ENCODE results near the gene BPIFB6. TPM values are rescaled to one million over a fixed set of nuclear protein-coding genes. Genes with fewer than 3 reads are reported as not detected.

BPIFB6 gene
- total RNA-seq, 1 donor from 2014 or later = not detected

- intact Hi-C loops (cut with micrococcal nuclease) = no loop called here
- Mint-ChIP-seq H3K9me3 (peaks cover 6% of the 10 kb centered on the region), H3K4me1 (ENCODE audit: low read depth) (peaks cover 2% of the 10 kb centered on the region), H3K4me3 (ENCODE audit: low read depth) (no peak overlapping the region), H3K36me3 (ENCODE audit: low read depth) (peaks cover 3% of the 10 kb centered on the region), H3K27ac (no peak overlapping the region), H3K27me3 (ENCODE audit: low read depth) (no peaks in the 10 kb centered on the region)
- DNase-seq (ENCODE audit: low spot score) = no peak
Measured at GRCh38 chr20:33006776-33007375, 24.6 kb upstream of the BPIFB6 start.

DNA sequence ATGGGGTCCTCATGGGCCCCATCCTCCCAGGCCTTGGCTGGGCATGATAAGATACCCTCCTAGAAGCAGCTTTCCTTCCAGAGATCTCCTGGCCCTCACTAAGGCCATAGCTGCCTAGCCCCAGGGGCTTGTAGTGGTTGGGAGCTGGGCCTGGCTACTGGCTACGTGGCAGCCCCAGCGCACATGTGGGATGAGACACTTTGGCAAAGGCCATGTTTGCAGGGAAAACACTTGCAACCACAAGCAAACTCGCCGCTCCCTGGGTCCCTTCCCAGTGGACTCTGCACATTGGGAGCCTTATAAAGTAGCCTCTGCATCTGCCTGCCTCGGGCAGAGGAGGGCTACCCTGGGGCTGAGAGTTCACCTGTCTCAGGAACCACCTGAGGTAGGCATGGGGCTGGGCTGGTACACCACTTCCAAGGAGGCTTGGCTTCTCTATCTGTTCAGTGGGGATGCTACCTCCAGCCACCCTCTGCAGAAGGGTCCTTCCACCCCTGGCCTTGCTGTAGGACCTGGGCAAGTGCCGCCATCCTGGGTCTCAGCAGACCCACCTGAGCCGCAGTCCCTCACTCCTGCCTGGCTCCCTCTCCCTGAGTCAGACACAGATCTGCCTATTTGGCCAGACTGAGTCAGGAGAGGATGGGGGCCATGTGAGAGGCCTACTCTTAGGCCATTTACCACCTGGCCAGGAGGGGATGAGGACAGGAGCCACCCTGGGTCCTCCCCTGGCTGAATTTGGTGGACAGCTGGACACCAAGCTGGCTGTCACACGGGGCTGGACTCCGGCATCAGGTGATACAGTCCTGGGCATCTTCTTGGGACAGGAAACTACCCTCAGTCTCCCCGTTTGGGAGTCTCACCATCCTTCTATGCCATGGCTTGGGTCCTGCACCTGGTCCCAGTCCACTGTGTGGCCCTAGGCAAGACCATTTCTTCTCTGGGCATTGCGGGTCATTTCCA, 23.8 kb upstream of the BPIFB6 start, which contains the start of gene BPIFB2:
Gene BPIFB2, plus strand, starts transcription at position 329 of the 960 bp plus-strand sequence. CDS start 871 bp downstream, outside the sequence.
- H3K4me3 Mint-ChIP-seq (ENCODE audit: low read depth) = no peak within 1 kb of the TSS
- peaks cover 6% of the 10 kb centered on the region for H3K9me3 Mint-ChIP-seq
- H3K36me3 Mint-ChIP-seq (ENCODE audit: low read depth) = peaks cover 3% of the 10 kb centered on the region
- intact Hi-C loops (cut with micrococcal nuclease) = no loop called here
- H3K27ac Mint-ChIP-seq = no peak within 1 kb of the TSS
- H3K27me3 Mint-ChIP-seq (ENCODE audit: low read depth) = peaks cover 3% of the 10 kb centered on the region
- peaks cover 2% of the 10 kb centered on the region for H3K4me1 Mint-ChIP-seq (ENCODE audit: low read depth)
- no peak for DNase-seq (ENCODE audit: low spot score)

DNA sequence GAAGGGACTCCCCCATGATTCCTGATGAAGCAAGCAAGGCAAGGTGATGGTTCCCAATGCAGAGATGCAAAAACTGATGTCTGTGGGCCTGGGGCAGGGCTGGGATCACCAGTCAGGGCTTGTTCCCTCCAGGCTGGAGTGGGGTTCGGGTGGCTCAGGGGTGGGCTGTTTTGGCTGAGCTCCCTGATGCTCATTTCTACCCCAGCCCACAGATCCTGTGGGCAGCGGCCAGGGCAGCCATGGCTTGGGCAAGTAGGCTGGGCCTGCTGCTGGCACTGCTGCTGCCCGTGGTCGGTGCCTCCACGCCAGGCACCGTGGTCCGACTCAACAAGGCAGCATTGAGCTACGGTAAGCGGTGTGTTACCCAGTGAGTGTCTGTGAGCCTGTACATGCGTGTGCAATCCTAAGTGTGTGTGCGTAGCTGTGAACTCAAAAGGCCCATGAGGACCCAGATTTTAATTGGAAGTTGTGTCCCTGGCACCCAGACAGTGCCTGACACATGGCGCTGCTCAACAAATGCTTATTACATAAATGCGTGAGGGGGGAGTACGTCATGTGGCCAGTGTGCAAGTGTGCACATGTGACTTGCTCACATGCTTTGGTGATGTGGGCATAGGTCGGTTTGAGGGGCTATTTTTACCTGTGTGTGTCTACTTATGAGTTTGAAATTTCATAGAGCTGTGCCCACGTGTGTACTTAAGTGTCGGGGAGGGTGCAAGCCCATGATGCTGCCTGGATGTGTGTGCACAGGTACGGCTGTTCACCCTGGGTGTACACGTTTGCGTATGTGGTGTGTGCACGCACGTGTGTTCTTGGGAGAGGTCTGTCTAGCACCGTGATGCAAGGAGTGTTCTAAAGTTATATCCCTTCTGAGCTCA, 22.9 kb upstream of the BPIFB6 start:
- peaks cover 3% of the 10 kb centered on the region for H3K36me3 Mint-ChIP-seq (ENCODE audit: low read depth)
- no peak overlapping the region for H3K4me3 Mint-ChIP-seq (ENCODE audit: low read depth)
- H3K27me3 Mint-ChIP-seq (ENCODE audit: low read depth) = peaks cover 3% of the 10 kb centered on the region
- no peak for DNase-seq (ENCODE audit: low spot score)
- H3K9me3 Mint-ChIP-seq = peaks cover 6% of the 10 kb centered on the region
- H3K27ac Mint-ChIP-seq = no peak overlapping the region
- intact Hi-C loops (cut with micrococcal nuclease) = no loop called here
- peaks cover 2% of the 10 kb centered on the region for H3K4me1 Mint-ChIP-seq (ENCODE audit: low read depth)

GRCh38 chr20:33009214-33010132, 22.0 kb upstream of the BPIFB6 start:
- H3K27ac Mint-ChIP-seq = no peak overlapping the region
- no peak for DNase-seq (ENCODE audit: low spot score)
- peaks cover 6% of the 10 kb centered on the region for H3K9me3 Mint-ChIP-seq
- peaks cover 3% of the 10 kb centered on the region for H3K36me3 Mint-ChIP-seq (ENCODE audit: low read depth)
- no peak overlapping the region for H3K4me3 Mint-ChIP-seq (ENCODE audit: low read depth)
- H3K4me1 Mint-ChIP-seq (ENCODE audit: low read depth) = peaks cover 2% of the 10 kb centered on the region
- intact Hi-C loops (cut with micrococcal nuclease) = no loop called here
- H3K27me3 Mint-ChIP-seq (ENCODE audit: low read depth) = peaks cover 3% of the 10 kb centered on the region

DNA sequence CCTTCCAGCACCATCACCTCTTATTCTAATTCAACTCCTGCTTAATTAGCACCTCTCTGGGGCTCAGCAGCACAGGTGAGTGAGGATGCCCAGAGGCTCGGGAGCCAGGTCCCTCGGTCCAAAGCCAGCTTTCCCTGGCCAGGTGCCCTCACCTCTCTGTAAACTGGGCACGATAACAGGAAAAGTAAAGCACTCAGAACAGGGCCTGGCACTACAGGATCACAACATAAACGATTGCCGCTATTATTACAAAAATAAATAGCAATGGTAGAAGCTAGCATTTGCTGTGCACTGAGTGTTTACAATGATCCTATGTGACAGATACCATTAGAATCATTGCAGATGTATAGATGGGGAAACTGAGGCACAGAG, 21.3 kb upstream of the BPIFB6 start:
- DNase-seq (ENCODE audit: low spot score) = no peak
- H3K27me3 Mint-ChIP-seq (ENCODE audit: low read depth) = peaks cover 3% of the 10 kb centered on the region
- intact Hi-C loops (cut with micrococcal nuclease) = no loop called here
- H3K36me3 Mint-ChIP-seq (ENCODE audit: low read depth) = peaks cover 3% of the 10 kb centered on the region
- peaks cover 4% of the 10 kb centered on the region for H3K9me3 Mint-ChIP-seq
- H3K4me1 Mint-ChIP-seq (ENCODE audit: low read depth) = peaks cover 2% of the 10 kb centered on the region
- H3K4me3 Mint-ChIP-seq (ENCODE audit: low read depth) = no peak overlapping the region
- H3K27ac Mint-ChIP-seq = no peak overlapping the region

DNA sequence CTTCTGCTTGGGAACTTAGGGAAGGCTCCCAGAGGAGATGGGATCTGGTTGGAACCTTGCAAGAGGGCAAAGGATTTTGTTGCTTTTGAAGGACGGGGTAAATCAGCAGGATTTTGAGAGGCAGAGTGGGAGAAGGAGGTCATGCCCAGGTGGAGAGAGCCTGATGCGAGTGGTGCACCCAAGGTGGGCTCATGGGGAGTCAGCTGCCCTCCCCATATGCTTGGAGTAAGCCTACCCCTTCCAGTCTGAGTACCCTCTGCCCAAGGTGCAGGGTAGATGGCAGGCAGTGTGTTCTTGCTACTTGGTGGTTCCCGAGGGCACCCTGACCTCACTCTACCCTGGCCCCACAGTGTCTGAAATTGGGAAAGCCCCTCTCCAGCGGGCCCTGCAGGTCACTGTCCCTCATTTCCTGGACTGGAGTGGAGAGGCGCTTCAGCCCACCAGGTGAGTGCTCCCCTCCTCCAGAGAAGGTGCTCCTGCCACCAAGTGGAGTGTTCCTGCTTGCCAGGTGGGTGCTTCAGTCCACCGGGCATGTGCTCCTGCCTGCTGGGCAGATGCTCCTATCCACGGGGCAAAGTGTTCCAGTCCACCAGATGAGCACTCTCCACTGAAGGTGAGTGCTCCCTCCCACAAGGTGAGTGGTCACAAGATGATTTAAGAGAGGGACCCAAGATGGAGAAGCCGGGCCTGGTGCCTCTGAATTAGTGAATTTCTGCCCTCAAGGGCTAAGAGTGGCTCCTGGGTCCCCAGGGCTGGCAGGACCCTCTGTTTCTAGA, 20.6 kb upstream of the BPIFB6 start:
- no peak overlapping the region for H3K27ac Mint-ChIP-seq
- H3K9me3 Mint-ChIP-seq = no peaks in the 10 kb centered on the region

GRCh38 chr20:33012327-33013189, 18.9 kb upstream of the BPIFB6 start:
- intact Hi-C loops (cut with micrococcal nuclease) = no loop called here
- H3K27ac Mint-ChIP-seq = no peak overlapping the region
- H3K4me1 Mint-ChIP-seq (ENCODE audit: low read depth) = no peaks in the 10 kb centered on the region
- H3K9me3 Mint-ChIP-seq = no peaks in the 10 kb centered on the region
- no peaks in the 10 kb centered on the region for H3K36me3 Mint-ChIP-seq (ENCODE audit: low read depth)
- peaks cover 3% of the 10 kb centered on the region for H3K27me3 Mint-ChIP-seq (ENCODE audit: low read depth)
- no peak overlapping the region for H3K4me3 Mint-ChIP-seq (ENCODE audit: low read depth)
- no peak for DNase-seq (ENCODE audit: low spot score)

More for the DNA sequence above, 20.6 kb upstream of the BPIFB6 start:
- Mint-ChIP-seq H3K4me3 (ENCODE audit: low read depth) (no peak overlapping the region), H3K36me3 (ENCODE audit: low read depth) (no peaks in the 10 kb centered on the region), H3K27me3 (ENCODE audit: low read depth) (peaks cover 3% of the 10 kb centered on the region), H3K4me1 (ENCODE audit: low read depth) (no peaks in the 10 kb centered on the region)
- intact Hi-C loops (cut with micrococcal nuclease) = no loop called here
- DNase-seq (ENCODE audit: low spot score) = no peak

- no peaks in the 10 kb centered on the region for H3K9me3 Mint-ChIP-seq
Measured at GRCh38 chr20:33013701-33014326, 17.6 kb upstream of the BPIFB6 start.

DNA sequence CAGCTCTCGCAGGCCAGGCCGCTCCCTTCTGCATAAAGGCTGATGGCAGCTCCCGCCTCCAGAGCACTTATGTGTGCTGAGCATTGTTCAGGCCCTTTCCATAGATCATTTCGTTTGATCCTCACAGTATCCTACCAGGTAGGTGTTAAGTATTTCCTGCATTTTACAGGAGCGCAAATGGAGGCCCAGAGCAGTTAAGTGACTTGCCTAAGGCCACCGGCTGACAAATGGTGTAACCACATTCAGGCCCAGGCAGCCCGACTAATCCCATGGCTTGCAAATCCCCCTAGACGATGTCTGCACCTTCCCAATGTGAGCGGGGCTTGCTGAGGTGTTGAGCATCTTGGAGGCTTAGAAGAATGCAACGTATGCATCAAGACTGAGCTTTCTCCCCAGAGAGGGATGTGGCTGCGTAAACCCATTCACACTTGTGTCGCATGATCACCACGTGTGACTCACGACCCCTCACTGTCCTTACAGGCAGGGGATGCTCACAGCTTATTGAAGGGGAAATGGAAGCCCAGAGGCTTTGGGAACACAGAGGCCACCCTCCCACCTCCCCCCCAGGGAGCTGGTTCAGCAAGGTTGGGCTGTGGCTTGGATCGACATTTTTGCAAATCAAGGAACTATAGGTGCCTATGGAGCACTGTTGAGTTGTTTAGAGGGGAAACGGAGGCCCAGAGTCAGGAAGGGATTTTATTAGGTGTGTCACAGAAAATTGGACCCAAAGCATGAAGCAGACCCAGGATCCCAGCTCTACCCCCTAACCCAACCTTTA, 16.9 kb upstream of the BPIFB6 start:
- intact Hi-C loops (cut with micrococcal nuclease) = no loop called here
- Mint-ChIP-seq H3K9me3 (no peaks in the 10 kb centered on the region), H3K4me1 (ENCODE audit: low read depth) (no peaks in the 10 kb centered on the region), H3K27ac (no peak overlapping the region), H3K36me3 (ENCODE audit: low read depth) (no peaks in the 10 kb centered on the region), H3K27me3 (ENCODE audit: low read depth) (peaks cover 3% of the 10 kb centered on the region), H3K4me3 (ENCODE audit: low read depth) (no peak overlapping the region)
- DNase-seq (ENCODE audit: low spot score) = no peak

More at GRCh38 chr20:33013701-33014326, 17.6 kb upstream of the BPIFB6 start:
- no peak overlapping the region for H3K27ac Mint-ChIP-seq
- H3K27me3 Mint-ChIP-seq (ENCODE audit: low read depth) = peaks cover 3% of the 10 kb centered on the region
- intact Hi-C loops (cut with micrococcal nuclease) = no loop called here
- H3K4me3 Mint-ChIP-seq (ENCODE audit: low read depth) = no peak overlapping the region
- DNase-seq (ENCODE audit: low spot score) = no peak
- H3K4me1 Mint-ChIP-seq (ENCODE audit: low read depth) = no peaks in the 10 kb centered on the region
- no peaks in the 10 kb centered on the region for H3K36me3 Mint-ChIP-seq (ENCODE audit: low read depth)

DNA sequence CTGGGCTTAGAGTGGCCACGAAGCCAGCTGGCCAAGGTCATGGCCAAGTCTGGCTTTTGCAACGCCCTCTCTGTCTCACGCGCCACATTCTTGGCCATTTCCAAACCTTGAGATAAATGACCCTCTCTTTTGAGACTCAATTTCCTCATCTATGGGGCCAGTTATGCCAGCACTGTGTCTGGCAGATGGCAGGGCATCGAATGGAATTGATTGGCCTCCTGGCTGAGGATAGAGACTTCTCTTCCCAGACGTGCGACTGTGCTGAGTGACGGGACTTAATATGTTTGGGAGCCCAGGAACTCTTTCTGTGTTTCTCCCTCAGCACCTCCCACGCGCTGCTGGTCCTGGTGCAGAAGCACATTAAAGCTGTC, 16.3 kb upstream of the BPIFB6 start:
- no peak for DNase-seq (ENCODE audit: low spot score)
- no peaks in the 10 kb centered on the region for H3K36me3 Mint-ChIP-seq (ENCODE audit: low read depth)
- H3K4me1 Mint-ChIP-seq (ENCODE audit: low read depth) = no peaks in the 10 kb centered on the region
- no peak overlapping the region for H3K4me3 Mint-ChIP-seq (ENCODE audit: low read depth)
- peaks cover 3% of the 10 kb centered on the region for H3K27me3 Mint-ChIP-seq (ENCODE audit: low read depth)
- no peak overlapping the region for H3K27ac Mint-ChIP-seq
- no peaks in the 10 kb centered on the region for H3K9me3 Mint-ChIP-seq
- intact Hi-C loops (cut with micrococcal nuclease) = no loop called here
